HL-60/S4 (cell line): ENCODE results near the gene TNRC6A.

Experiments used
- in situ Hi-C: fragments of 300-500 bp; cut with MboI; formaldehyde crosslinking; loops from 2 replicates; pipeline ENCODE4 v1.14.3; 2022; ENCODE audit warnings: low sequenced_read_pairs

TNRC6A gene

DNA sequence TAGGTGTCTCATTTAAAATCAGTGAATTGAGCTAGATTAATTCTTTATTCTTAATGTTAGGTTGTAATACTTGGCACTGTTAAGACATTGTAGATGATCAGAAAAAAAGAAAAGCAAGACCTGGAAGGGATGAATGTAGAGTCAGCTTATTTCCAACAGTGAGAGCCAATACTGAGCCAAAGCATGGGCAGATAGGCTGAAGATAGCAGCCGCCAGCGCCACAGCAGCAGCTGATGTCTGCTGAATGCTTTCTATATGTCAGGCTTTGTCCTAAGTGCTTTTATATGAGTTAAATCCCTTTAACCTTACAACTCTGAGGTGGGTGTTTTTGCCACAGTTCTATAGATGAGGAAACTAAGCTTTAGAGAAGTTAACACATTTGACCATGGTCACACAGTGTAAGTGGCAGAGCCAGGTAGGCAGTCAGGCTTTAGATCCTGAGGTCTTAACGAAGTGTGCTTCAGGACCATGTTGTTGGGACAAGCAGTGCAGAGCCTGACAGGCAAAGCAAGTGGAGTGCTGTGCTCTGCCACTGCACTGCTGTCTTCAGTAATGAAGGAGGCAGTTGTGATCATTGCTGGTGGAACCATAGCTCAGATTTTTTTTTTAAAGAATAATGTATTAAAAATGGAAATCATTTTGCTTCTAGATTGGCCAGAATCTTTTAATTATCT is 25.9 kb downstream of the TNRC6A start:
- in situ Hi-C loops = no loop called here

DNA sequence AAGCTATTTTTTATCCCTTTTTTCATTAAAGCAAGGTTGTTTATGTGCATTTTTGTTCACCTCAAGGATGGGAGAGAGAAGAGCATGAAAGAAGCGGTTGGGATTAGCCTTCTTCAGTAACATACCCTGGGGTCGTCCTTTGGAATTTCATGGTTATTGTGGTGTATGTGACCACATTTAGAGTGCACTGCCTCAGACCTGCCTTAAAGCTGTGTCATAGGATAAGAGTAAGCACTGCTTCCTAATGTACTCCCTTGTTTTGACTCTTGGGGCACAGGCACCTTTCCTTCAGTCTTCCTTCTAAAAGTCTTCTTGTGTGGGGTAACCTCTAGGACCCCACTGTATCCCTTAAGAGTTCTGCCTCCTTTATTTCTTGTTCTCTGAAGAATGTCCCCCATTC is 28.9 kb downstream of the TNRC6A start:
- in situ Hi-C loops = no loop called here

DNA sequence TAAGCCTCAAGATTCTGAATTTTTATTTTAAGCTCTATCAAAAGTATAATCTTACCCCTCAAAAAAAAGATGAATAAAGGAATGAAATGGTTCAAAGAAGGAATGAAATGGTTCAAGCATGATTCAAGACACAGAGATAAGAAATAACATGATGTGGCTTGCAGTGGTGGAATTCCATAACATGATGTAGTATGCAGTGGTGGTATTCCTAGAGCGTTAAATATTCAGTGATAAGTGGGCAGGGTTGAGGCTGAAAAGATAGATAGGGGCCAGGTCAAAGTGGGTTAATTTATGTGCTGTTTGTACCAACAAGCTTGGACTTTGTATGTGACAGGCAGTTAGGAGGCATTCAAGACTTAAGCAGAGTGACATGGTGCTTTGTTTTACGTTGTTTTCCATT is 29.6 kb downstream of the TNRC6A start:
- in situ Hi-C loops = no loop called here

DNA sequence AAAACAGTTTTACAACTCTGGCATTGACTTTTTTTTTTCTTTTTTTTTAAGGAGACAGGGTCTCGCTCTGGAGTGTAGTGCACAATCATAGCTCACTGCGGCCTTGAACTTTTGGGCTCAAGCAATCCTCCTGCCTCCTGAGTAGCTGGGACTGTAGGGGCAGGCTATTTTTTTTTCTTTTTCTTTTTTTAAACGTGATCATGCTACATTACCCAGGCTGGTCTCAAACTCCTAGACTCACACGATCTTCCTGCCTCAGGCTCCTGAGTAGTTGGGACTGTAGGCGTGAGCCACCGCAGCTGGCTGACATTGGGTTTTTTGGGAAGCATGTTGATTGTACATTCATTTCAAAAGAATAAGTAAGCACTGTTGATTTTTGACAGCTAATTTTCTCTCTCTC is 32.1 kb downstream of the TNRC6A start:
- in situ Hi-C loops = no loop called here

DNA sequence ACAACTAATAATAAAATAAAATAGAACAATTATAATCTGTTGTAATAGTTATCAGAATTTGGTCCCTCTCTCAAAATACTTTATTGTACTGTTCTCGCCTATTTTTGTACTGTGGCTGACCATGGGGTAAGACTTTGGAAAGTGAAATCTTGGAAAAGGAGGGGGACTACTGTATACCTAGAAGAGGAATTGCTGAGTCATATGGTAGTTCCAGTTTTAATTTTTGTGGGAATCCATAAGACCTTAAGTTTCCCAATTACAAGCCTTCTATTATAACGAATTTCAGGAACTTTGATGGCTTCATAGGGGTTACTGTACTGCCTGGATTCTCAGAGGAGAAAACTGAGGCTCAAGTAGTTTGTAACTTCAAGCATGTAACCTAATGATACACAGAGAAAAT is 35.5 kb downstream of the TNRC6A start:
- in situ Hi-C loops = no loop called here

DNA sequence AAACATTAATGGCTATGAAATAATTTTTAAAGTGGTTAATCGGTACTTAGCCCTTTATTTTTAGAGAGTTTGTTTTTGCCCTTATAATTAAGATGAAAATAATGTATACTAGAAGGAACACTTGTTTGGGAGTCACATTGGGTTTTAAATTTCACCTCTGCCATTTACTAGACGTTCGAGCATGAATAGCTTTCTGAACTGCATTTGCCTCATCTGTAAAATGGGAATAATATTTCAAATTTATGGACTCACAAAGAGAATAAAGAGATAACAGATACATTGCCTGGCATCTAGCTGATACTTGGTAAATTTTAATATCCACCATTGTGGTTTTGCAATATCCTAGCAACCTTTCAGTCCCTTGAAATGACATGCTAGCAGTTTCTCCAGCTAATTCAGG is 36.6 kb downstream of the TNRC6A start:
- in situ Hi-C loops = no loop called here

DNA sequence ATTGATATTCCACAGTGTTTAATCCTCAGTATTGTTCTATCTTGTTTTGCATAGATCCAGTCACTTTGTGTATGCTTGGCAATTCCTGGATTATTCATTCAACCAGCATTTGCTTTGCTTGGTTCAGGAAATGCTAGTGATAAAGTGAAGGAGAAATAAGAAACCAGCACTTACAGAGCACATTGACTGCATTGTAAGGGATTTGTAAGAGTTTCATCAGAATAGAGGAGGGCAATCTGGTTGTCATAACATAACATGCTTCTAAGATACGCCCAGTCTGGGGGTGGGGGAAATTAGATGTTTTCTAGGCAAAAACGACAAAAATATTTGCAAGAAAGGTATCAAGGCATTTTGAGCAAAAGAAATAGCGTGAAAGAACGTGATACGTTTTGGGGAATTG is 40.4 kb downstream of the TNRC6A start:
- in situ Hi-C loops = no loop called here

DNA sequence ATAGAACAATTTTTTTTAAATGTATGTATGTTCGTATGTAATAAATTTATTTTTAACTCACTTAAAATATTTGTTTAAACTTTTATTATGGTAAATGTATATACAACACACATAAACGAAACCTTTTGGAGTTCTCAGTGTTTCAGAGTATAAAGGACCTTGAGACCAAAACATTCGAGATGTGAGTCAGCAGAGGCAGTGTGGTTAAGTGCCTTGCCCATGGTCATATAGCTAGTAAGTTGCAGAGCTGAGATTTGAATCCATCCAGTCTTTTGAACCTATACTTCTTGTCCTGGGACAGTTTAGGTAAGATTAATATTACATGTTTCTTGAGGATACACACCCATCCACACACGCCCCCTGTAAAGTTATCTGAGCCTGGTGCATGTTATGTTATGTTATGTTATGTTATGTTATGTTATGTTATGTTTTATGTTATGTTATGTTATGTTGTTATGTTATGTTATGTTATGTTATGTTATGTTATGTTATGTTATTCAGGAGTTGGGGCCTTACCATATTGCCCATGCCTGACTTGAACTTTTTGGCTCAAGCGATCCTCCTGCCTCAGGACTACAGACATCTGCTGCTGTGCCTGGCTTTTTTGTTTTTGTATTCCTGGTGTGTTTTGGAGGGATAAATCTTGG is 41.8 kb downstream of the TNRC6A start:
- in situ Hi-C loops = no loop called here

DNA sequence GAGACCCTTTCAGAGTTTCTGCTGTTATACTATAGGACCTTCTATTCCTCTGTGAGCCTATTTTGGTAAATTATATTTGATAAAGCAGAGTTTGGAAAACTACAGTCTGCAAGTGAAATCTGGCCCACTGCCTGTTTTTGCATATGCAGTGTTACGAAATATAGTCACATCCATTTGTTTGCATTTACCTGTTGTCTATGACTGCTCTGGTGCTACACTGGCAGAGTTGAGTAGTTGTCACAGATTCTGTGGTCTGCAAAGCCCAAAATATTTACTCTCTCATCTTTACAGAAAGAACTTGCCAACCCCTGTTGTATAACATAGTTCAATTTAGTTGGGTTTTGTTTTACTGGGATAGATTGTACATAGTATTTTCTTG is 42.3 kb downstream of the TNRC6A start:
- in situ Hi-C loops = no loop called here

DNA sequence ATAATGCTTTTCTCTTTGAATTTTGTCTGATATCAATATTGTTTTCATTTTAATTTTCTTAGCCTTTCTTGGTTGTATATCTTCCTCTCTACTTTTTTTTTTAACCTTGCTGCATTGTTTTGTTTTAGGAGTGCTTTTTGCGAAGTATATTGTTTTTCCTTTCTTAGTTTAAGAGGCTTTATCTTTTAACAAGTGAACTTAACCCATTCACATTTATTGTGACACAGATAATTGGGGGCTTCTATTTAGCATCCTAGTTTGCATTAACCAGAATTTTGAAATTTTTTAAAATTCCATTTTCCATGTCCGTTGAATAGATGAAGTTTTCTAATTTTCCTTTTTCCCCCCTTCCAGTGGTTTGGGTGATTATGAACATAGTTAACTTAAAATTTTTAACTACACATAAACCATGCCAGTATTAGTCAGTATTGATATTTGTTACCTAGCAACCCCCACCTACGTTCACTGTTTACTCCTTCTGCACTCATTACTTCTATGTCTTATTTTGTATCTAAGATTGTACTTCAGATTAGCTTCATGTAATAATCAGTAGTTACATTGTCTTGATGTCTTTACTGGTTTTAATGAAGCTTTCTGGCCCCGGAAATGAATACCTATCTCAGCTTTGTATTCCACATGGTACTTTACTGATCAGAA is 44.4 kb downstream of the TNRC6A start:
- in situ Hi-C loops = no loop called here

DNA sequence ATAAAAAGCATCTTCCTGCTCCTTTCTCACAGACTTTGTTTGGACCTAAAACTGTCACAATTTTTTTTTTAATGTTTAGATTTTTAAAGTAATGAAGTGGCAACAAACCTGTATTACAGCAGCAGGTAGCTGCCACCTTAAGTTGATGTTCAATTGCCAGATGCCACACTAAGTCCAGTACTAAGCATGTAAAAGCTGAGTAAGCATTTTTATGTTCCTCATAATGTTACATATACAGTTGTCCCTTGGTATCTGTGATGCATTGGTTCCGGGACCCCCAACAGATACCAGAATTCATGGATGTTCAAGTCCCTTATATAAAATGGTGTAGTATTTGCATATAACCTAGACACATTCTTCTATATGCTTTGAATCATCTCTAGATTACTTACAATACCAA is 45.1 kb downstream of the TNRC6A start:
- in situ Hi-C loops = no loop called here

DNA sequence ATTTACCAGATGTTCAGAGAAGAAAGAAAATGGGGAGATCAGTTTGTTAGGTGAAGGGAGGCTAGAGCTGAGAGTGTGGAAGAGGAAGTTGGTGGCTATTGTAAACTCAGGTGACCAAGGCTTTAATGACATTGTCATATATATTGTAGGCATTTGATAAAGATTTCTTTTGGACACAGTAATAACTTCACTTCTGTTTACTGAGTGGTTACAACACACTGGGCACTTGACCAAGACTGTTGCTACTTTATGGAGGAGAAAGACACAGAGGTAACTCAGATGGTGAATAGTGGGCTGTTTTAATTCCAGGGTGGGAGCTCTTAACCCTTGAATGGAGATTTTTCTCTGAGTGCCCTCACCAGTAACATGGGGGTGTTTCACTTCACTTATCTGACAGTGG is 46.0 kb downstream of the TNRC6A start:
- in situ Hi-C loops = no loop called here

DNA sequence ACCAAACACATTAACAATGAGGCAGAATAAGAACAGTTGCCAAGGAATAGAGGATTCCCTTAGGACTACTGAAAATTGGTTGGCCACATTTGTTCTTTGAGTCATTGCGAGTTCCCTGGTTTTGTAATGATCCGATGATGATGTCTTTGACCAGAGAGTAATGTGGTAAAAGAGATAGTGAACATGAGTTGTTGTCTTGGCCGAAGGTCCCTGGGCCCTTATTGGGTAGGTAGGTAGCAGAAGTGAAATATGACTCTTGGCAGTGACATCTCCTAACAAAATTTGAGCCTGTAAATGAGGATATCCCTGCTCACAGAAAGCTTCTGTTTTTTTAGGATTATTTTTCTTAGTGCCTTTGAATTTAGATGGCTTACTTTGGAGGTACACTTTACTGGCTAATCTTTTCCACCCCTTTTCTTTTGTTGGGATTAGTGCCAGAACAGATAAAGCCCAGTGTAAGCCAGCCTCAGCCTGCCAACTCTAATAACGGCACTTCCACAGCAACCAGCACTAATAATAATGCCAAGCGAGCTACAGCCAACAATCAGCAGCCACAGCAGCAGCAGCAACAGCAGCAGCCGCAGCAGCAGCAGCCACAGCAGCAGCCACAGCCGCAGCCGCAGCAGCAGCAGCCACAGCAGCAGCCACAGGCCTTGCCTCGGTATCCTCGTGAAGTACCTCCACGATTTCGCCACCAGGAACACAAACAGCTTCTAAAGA is 47.2 kb downstream of the TNRC6A start:
- in situ Hi-C loops = no loop called here

DNA sequence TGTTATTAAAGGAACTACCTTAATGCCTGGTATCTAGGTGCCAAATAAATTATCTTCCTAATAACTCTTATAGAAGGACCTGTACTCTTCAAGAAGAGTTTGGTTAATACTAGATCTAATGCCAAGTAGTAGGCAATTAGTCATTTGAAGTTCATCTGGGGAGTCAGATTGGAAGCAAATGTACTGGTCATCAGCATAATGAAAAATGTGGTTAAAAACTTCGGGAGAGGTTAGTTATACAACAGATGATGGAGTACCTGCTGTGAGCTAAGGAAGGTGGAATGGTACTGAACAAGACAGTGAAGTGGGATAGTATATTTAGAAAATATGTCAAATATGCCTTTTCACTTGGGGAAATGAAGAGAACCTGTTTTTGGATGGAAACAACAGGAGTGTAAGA is 49.2 kb downstream of the TNRC6A start:
- in situ Hi-C loops = no loop called here

DNA sequence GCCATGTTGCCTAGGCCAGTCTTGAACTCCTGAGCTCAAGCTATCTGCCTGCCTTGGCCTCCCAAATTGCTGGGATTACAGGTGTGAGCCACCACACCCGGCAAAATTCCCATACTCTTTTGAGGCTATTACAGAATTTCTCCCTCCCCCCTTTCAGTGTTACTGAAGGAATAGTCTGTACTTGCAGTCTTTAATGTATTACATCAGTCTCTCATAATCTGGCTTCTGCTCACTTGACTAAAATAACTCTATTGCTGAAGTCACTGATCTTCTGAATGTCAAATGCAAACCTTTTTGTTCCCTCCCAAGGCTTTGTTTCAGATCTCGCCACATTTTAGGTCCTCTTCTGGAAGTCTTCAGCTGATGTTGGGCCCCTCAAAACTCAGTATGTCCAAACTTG is 51.8 kb downstream of the TNRC6A start:
- in situ Hi-C loops = no loop called here

DNA sequence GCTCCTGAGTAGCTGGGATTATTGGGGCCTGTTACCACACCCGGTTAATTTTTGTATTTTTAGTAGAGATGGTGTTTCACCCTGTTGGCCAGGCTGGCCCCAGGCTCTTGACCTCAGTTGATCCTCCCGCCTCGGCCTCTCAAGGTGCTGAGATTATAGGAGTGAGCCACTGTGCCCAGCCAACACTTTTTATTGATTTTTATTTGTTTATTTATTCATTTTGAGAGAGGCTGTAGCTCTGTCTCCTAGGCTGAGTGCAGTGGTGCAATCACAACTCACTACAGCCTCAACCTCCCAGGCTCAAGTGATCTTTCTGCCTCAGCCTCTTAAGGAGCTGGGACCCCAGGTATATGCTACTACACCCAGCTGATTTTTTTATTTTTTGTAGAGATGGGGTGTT is 54.7 kb downstream of the TNRC6A start:
- in situ Hi-C loops = no loop called here

DNA sequence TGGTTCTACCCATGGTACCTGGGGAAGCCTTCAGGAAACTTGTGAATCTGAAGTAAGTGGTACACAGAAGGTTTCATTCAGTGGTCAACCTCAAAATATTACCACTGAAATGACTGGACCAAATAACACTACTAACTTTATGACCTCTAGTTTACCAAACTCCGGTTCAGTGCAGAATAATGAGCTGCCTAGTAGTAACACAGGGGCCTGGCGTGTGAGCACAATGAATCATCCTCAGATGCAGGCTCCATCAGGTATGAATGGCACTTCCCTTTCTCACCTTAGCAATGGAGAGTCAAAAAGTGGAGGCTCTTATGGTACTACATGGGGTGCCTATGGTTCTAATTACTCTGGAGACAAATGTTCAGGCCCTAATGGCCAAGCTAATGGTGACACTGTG is 60.4 kb downstream of the TNRC6A start:
- in situ Hi-C loops = no loop called here

DNA sequence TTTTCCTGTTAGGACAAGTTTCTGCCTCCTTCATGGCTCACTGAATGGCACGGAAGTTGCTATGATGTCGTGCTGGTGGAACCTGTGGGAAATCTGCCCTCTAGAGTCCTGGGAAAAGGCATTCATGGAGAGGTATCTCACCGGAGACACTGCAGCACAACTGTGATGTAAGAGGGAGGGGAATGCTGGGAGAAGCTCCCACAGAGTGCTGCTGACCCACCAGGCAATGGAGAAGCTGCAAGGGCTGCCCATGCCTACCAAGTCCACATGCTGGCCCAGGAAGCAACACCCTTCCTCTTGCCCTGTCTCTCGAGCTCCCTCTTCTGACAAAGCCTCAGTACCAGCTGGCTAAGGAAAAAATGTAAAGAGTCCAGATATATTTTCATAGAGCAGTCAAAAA is 71.1 kb downstream of the TNRC6A start:
- in situ Hi-C loops = no loop called here

DNA sequence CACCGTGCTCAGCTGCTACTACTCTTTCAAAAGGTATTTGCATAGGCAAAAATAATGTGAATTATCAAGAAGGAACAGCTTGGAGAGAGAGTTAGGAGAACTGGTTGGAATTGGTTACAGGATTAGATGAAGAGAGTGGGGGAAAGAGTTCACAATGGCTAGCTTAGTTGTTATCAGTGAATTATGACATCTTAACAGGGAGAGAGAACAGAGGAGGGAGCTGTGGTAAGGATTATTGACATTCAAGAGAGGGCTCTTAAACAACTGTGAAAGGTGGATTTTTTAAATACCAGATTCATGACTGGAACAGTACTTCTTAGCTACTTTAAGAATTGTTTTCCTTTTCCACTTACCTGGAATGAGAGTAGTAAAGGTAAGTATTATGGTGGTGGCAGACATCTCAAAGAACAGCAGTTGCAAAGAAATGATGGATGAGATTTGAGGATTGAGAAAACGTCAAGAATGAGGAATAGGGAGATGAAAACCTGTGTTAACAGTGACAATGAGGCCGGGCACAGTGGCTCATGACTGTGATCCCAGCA is 72.4 kb downstream of the TNRC6A start:
- in situ Hi-C loops = no loop called here

DNA sequence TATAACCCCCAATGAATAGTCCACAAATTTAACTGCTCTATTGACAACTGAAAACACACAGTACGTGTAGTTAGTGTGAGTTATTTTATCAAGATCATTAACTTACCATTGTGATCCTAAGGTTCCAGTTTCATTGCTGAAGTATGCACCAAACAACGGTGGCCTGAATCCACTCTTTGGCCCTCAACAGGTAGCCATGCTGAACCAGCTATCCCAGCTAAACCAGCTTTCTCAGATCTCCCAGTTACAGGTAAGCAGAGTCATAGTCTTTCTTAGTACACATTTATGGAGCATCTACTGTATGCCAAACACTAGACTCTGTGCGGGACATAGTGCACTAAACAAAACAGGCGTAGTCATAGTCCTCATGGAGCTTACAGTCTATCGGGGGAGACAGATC is 76.0 kb downstream of the TNRC6A start:
- in situ Hi-C loops = no loop called here

DNA sequence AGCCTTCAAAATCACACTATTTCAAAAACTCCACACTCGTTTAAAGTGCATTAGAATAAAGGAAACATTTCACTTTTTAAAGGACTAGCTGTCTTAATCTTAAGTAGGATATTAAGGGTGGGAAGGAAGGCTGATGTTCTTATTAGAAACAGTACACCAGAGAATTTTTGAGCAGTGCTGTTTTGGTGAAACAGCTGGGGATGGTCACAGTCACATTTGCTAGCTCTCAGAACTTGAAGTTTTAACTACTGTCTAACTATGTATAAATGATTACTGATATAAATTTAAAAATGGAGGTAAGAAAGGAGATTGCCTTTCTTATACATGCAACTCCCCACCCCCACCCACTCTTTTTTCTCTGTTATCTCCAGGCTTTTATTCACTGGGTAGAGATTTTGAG is 77.8 kb downstream of the TNRC6A start:
- in situ Hi-C loops = no loop called here
